HepG2 (cell line): Measurements from ENCODE around the gene ADGRV1. TPM values are rescaled to one million over a fixed set of nuclear protein-coding genes. Genes with fewer than 3 reads are reported as not detected.

ENCODE experiments used
- ATAC-seq: fragments of 200-7000 bp; cut with Tn5 transposase; 3 replicates; pipeline ENCODE4 v1.9.1; 2020; ENCODE audit warnings: mild to moderate bottlenecking, moderate library complexity
- BruUV-seq: library from RNA; stranded (reverse); fragments of 400-500 nt; replicated peaks from 2 replicates; lab custom pipeline; 2021; lab: Mats Ljungman, UMichigan
- CTCF ChIA-PET: fragments of 300-600 bp; formaldehyde crosslinking; extraction: SDS; loops from one replicate; lab custom pipeline; 2021; ENCODE audit warnings: low total read pairs, inconsistent platforms, low intra/inter-chr PET ratio; lab: Yijun Ruan, JAX
- POLR2A ChIA-PET: fragments of 350-600 bp; sonication (Branson Sonifier 250); formaldehyde crosslinking; loops from one replicate; lab custom pipeline; 2020; ENCODE audit warnings: antibody characterized with exemption, inconsistent platforms; lab: Yijun Ruan, JAX
- DNase-seq: peaks from one replicate; pipeline ENCODE4 v3.0.0-alpha.2; 2015; ENCODE audit warnings: low spot score
- FAIRE-seq: peaks from 3 replicates; lab custom pipeline; 2011; peaks lifted over from hg19 to GRCh38; lab: Jason Lieb, UNC
- H2AFZ ChIP-seq: one replicate; pipeline ENCODE4 v1.6.1; 2011; ENCODE audit warnings: low read length, inconsistent platforms
- H3K27ac ChIP-seq: fragments of 300-600 bp; 3 replicates; pipeline ENCODE4 v1.8.0; 2011; ENCODE audit warnings: mixed run types, mild to moderate bottlenecking, mixed read lengths, low read length, inconsistent platforms; ENCODE audit not compliant: insufficient read depth; ENCODE audit errors: extremely low read length
- H3K27me3 ChIP-seq, 2 experiments: fragments of 200-600 bp in 1 of 2; 2 replicates in 1 of 2; 3 replicates in 1 of 2; pipeline versions ENCODE4 v1.6.0 to v1.8.0; 2011; ENCODE audit warnings: low read length in 2 of 2, mild to moderate bottlenecking in 2 of 2, moderate library complexity in 2 of 2, inconsistent platforms in 1 of 2; ENCODE audit not compliant: insufficient read depth in 2 of 2, control insufficient read depth in 1 of 2
- H3K36me3 ChIP-seq, 2 experiments: fragments of 200-600 bp in 1 of 2; replicated peaks in 1 of 2; 2 replicates in 1 of 2; 3 replicates in 1 of 2; pipeline versions ENCODE4 v1.5.1 to v1.8.0; 2011; ENCODE audit warnings: low read length in 2 of 2, inconsistent platforms in 1 of 2; ENCODE audit not compliant: insufficient read depth in 2 of 2, control insufficient read depth in 1 of 2
- H3K4me1 ChIP-seq: 2 replicates; pipeline ENCODE4 v1.5.1; 2012; ENCODE audit warnings: low read length, inconsistent platforms; ENCODE audit not compliant: insufficient read depth
- H3K4me2 ChIP-seq: 2 replicates; pipeline ENCODE4 v1.6.0; 2011; ENCODE audit warnings: low read depth, low read length, inconsistent platforms
- H3K4me3 ChIP-seq, 3 experiments: fragments of 200-600 bp in 1 of 3; sonication (generic), shearing (Covaris generic) in 1 of 3; replicated peaks in 1 of 3; 2 replicates each; pipeline ENCODE4 v1.5.1; 2011 to 2016; ENCODE audit warnings: low read length in 3 of 3, inconsistent platforms in 2 of 3, low read depth in 2 of 3, mild to moderate bottlenecking in 2 of 3, control low read depth in 1 of 3, mixed read lengths in 1 of 3; ENCODE audit not compliant: insufficient read depth in 1 of 3
- H3K79me2 ChIP-seq: one replicate; pipeline ENCODE4 v1.6.1; 2011; ENCODE audit warnings: low read length, inconsistent platforms; ENCODE audit not compliant: insufficient read depth
- H3K9ac ChIP-seq: 2 replicates; pipeline ENCODE4 v1.6.0; 2011; ENCODE audit warnings: mild to moderate bottlenecking, low read depth, low read length, inconsistent platforms; ENCODE audit not compliant: insufficient read depth
- H3K9me3 ChIP-seq: 2 replicates; pipeline ENCODE4 v1.5.1; 2012; ENCODE audit warnings: mild to moderate bottlenecking, low read length
- H4K20me1 ChIP-seq: 2 replicates; pipeline ENCODE4 v1.6.0; 2011; ENCODE audit warnings: inconsistent platforms, mild to moderate bottlenecking, low read length, moderate library complexity; ENCODE audit not compliant: insufficient read depth
- BCL3 ChIP-seq: sonication (generic); formaldehyde crosslinking; IDR thresholded peaks from 2 replicates; pipeline ENCODE4 v1.5.1; 2020; ENCODE audit warnings: mild to moderate bottlenecking, missing genetic modification reagents, moderate library complexity
- IKZF4 ChIP-seq: sonication (generic); formaldehyde crosslinking; IDR thresholded peaks from 2 replicates; pipeline ENCODE4 v1.5.1; 2020; ENCODE audit warnings: borderline replicate concordance, mild to moderate bottlenecking, low read depth, missing genetic modification reagents; ENCODE audit errors: not compliant biosample characterization
- PAWR ChIP-seq: sonication (generic); formaldehyde crosslinking; IDR thresholded peaks from 2 replicates; pipeline ENCODE4 v1.4.0; 2020; ENCODE audit warnings: missing genetic modification reagents, mild to moderate bottlenecking, borderline replicate concordance
- YEATS2 ChIP-seq: sonication (generic); formaldehyde crosslinking; IDR thresholded peaks from 2 replicates; pipeline ENCODE4 v1.4.0; 2020; ENCODE audit warnings: missing genetic modification reagents, borderline replicate concordance
- ZBTB8A ChIP-seq: sonication (generic); formaldehyde crosslinking; IDR thresholded peaks from 2 replicates; pipeline ENCODE4 v1.4.0; 2020; ENCODE audit warnings: mild to moderate bottlenecking, low read depth, missing genetic modification reagents, borderline replicate concordance
- ZMYM3 ChIP-seq: sonication (generic); formaldehyde crosslinking; IDR thresholded peaks from 2 replicates; pipeline ENCODE4 v1.5.1; 2020; ENCODE audit warnings: mild to moderate bottlenecking, missing genetic modification reagents
- WGBS: methylation state at CpG from one replicate; pipeline ENCODE4 v1.1.6; 2017; ENCODE audit warnings: low lambda C conversion rate; 5-methylcytosine and 5-hydroxymethylcytosine counted together
- in situ Hi-C: cut with HindIII; loops from 2 replicates; pipeline ENCODE4 v1.10.0; 2017; ENCODE audit warnings: low pct_unique_long_range_greater_than_20kb; ENCODE audit not compliant: extremely low pct_ligation_motif_present
- intact Hi-C: fragments of 100-400 bp; cut with micrococcal nuclease; formaldehyde crosslinking; loops from one replicate; pipeline ENCODE4 v1.10.0; 2022; ENCODE audit not compliant: unreplicated experiment
- polyA plus RNA-seq, 8 experiments: library from polyadenylated mRNA; depleted of rRNA in 3 of 8; stranded (reverse) in 7 of 8; unstranded in 1 of 8; fragments of >200 nt; fragmentation: Illumina TruSeq in 4 of 8; extraction: Trizol in 4 of 8; gene quantifications; 2 replicates each; pipeline versions ENCODE4 v1.2.1 to v1.2.3, GENCODE V29; 2011 to 2016; ENCODE audit warnings: low read depth in 4 of 8, missing spikeins in 1 of 8, mixed read lengths in 1 of 8; ENCODE audit not compliant: insufficient read depth in 1 of 8
- total RNA-seq, 5 experiments: library from RNA; depleted of rRNA; stranded (reverse); fragments of >200 nt; fragmentation: Illumina TruSeq; extraction: Trizol; gene quantifications; 2 replicates each; pipeline ENCODE4 v1.2.3, GENCODE V29; 2016; ENCODE audit warnings: low read depth in 1 of 5

Gene ADGRV1
- total and polyA plus RNA-seq, 2 of the 13 experiments (the other 11 are each of a cell fraction or from before 2014, with no cell fraction given): 1.7 to 3.9 TPM

- 98% methylated on average over 6 of the region's 6 CpGs for whole genome bisulfite sequencing
- TF ChIP-seq ZBTB8A (CRISPR knock-in tag) (no peak), YEATS2 (CRISPR knock-in tag) (no peak), BCL3 (CRISPR knock-in tag) (no peak), ZMYM3 (CRISPR knock-in tag) (no peak), IKZF4 (no peak), PAWR (CRISPR knock-in tag) (no peak)
- POLR2A ChIA-PET: no interaction called here
- H3K79me2 ChIP-seq: no peaks in the 10 kb centered on the region
- FAIRE-seq (no peak), ATAC-seq (no peak), DNase-seq (no peak)
- no peaks in the 10 kb centered on the region for H3K27me3 ChIP-seq
- H2AFZ ChIP-seq: no peak overlapping the region
- H3K9me3 ChIP-seq: no peaks in the 10 kb centered on the region
- H3K36me3 ChIP-seq: no peaks in the 10 kb centered on the region
- no TSS peak for BruUV-seq
- CTCF ChIA-PET: no interaction called here
- no peak overlapping the region for H3K27ac ChIP-seq
- H3K9ac ChIP-seq: no peak overlapping the region
- in situ Hi-C loops: no loop called here
- intact Hi-C loops: no loop called here
- no peak overlapping the region for H3K4me3 ChIP-seq
- no peak overlapping the region for H3K4me2 ChIP-seq
- peaks cover 51% of the 10 kb centered on the region for H3K4me1 ChIP-seq
- no peaks in the 10 kb centered on the region for H4K20me1 ChIP-seq
These were observed 344.2 kb downstream of the ADGRV1 start for GRCh38 chr5:90902651-90903386.
